NCI-H1105 treated with DMSO at 0.1 percent for 48 hours (cell line): Measurements from ENCODE around the gene SLC35F4.

Experiments
- DNase-seq: peaks from one replicate; lab custom pipeline; 2025; lab: John Stamatoyannopoulos, UW

Gene SLC35F4

GRCh38 chr14:57519043-57519442 is 346.8 kb downstream of the SLC35F4 start:
- DNase-seq, result no peak
